ENCODE data around the gene ACSL6.
"Not testable (repeated sequence)": the region's sequence is repeated elsewhere in the genome, so short reads cannot be mapped to it uniquely, and the experiment has no call there.

ACSL6 gene

GRCh38 chr5:131947445-131947844 is 64.0 kb downstream of the ACSL6 start:
- no peak for FAIRE-seq
- no peak for DNase-seq (ENCODE audit: low spot score)

- DNase-seq (ENCODE audit: low spot score) = no peak
- no peak for FAIRE-seq
These were observed 65.8 kb downstream of the ACSL6 start, which contains the start of gene MEIKIN for GRCh38 chr5:131945551-131946168. MEIKIN (minus strand) TSS chr5:131945663; CDS start chr5:131945505, 158 bp downstream.

GRCh38 chr5:131944702-131945550 is 66.5 kb downstream of the ACSL6 start:
- FAIRE-seq (no peak), DNase-seq (ENCODE audit: low spot score) (no peak)

GRCh38 chr5:131943916-131944315 is 67.5 kb downstream of the ACSL6 start:
- FAIRE-seq = no peak
- DNase-seq (ENCODE audit: low spot score) = no peak

GRCh38 chr5:131942016-131942415 is 69.4 kb downstream of the ACSL6 start:
- DNase-seq (ENCODE audit: low spot score) = no peak

GRCh38 chr5:131939690-131940345 is 71.6 kb downstream of the ACSL6 start:
- FAIRE-seq = no peak
- no peak for DNase-seq (ENCODE audit: low spot score)

More at GRCh38 chr5:131942016-131942415, 69.4 kb downstream of the ACSL6 start:
- FAIRE-seq = no peak

GRCh38 chr5:131932235-131932634 is 79.2 kb downstream of the ACSL6 start:
- DNase-seq (ENCODE audit: low spot score) (no peak), FAIRE-seq (no peak)

GRCh38 chr5:131928957-131929356 is 82.5 kb downstream of the ACSL6 start:
- no peak for FAIRE-seq
- no peak for DNase-seq (ENCODE audit: low spot score)

- no peak for DNase-seq (ENCODE audit: low spot score)
- FAIRE-seq = no peak
These were observed 85.3 kb downstream of the ACSL6 start for GRCh38 chr5:131926168-131926567.

GRCh38 chr5:131916481-131916880 is 95.0 kb downstream of the ACSL6 start:
- FAIRE-seq (no peak), DNase-seq (ENCODE audit: low spot score) (no peak)

- DNase-seq (ENCODE audit: low spot score) (no peak), FAIRE-seq (no peak)
These were observed 97.0 kb downstream of the ACSL6 start for GRCh38 chr5:131914472-131914871.

GRCh38 chr5:131913603-131914002 is 97.9 kb downstream of the ACSL6 start:
- DNase-seq (ENCODE audit: low spot score) (no peak), FAIRE-seq (no peak)

GRCh38 chr5:131906668-131907067 is 104.8 kb downstream of the ACSL6 start:
- FAIRE-seq (no peak), DNase-seq (ENCODE audit: low spot score) (no peak)

GRCh38 chr5:131902266-131902665 is 109.2 kb downstream of the ACSL6 start:
- not testable (repeated sequence) for DNase-seq (ENCODE audit: low spot score); FAIRE-seq
